Effector memory CD4-positive, alpha-beta T cell (primary cell): ENCODE results near the gene GRID2.

Experiments used
- DNase-seq, 3 donors: peaks; one replicate each; pipeline ENCODE4 v3.0.0-alpha.2; 2020
- H3K27ac ChIP-seq: 2 replicates; pipeline ENCODE4 v1.7.0; 2013; ENCODE audit warnings: mild to moderate bottlenecking, low read length, moderate library complexity; ENCODE audit not compliant: insufficient read depth, poor library complexity, severe bottlenecking
- H3K27me3 ChIP-seq: replicated peaks from 2 replicates; pipeline ENCODE4 v1.7.0; 2013; ENCODE audit warnings: mild to moderate bottlenecking, low read length; ENCODE audit not compliant: insufficient read depth, control insufficient read depth, poor library complexity, severe bottlenecking
- H3K36me3 ChIP-seq: 2 replicates; pipeline ENCODE4 v1.7.0; 2013; ENCODE audit warnings: mild to moderate bottlenecking, low read length, moderate library complexity; ENCODE audit not compliant: control insufficient read depth, insufficient read depth
- H3K4me1 ChIP-seq: 2 replicates; pipeline ENCODE4 v1.7.0; 2013; ENCODE audit warnings: low read length, mild to moderate bottlenecking; ENCODE audit not compliant: control insufficient read depth, insufficient read depth, poor library complexity, severe bottlenecking
- H3K4me3 ChIP-seq: 2 replicates; pipeline ENCODE4 v1.7.0; 2013; ENCODE audit warnings: low read length, low read depth, mild to moderate bottlenecking; ENCODE audit not compliant: insufficient read depth, poor library complexity, severe bottlenecking
- H3K9me3 ChIP-seq: 2 replicates; pipeline ENCODE4 v1.7.0; 2013; ENCODE audit warnings: mild to moderate bottlenecking, low read length, moderate library complexity; ENCODE audit not compliant: control insufficient read depth

The GRID2 gene

GRCh38 chr4:93761286-93761685 is 1457.5 kb downstream of the GRID2 start:
- H3K27me3 ChIP-seq, result no peaks in the 10 kb centered on the region
- H3K9me3 ChIP-seq, result no peaks in the 10 kb centered on the region
- no peaks in the 10 kb centered on the region for H3K36me3 ChIP-seq
- no peaks in the 10 kb centered on the region for H3K4me1 ChIP-seq
- no peak overlapping the region for H3K4me3 ChIP-seq
- DNase-seq, result no peak
- H3K27ac ChIP-seq, result no peak overlapping the region

GRCh38 chr4:93764639-93765246 is 1461.0 kb downstream of the GRID2 start:
- H3K4me3 ChIP-seq, result no peak overlapping the region
- no peak overlapping the region for H3K27ac ChIP-seq
- H3K36me3 ChIP-seq, result no peaks in the 10 kb centered on the region
- DNase-seq, result no peak
- H3K9me3 ChIP-seq, result no peaks in the 10 kb centered on the region
- no peaks in the 10 kb centered on the region for H3K4me1 ChIP-seq
- H3K27me3 ChIP-seq, result no peaks in the 10 kb centered on the region

GRCh38 chr4:93767917-93768316 is 1464.2 kb downstream of the GRID2 start:
- Histone ChIP-seq H3K36me3 (no peaks in the 10 kb centered on the region), H3K27ac (no peak overlapping the region), H3K4me3 (no peak overlapping the region), H3K4me1 (no peaks in the 10 kb centered on the region), H3K9me3 (no peaks in the 10 kb centered on the region), H3K27me3 (no peaks in the 10 kb centered on the region)
- no peak for DNase-seq

DNA sequence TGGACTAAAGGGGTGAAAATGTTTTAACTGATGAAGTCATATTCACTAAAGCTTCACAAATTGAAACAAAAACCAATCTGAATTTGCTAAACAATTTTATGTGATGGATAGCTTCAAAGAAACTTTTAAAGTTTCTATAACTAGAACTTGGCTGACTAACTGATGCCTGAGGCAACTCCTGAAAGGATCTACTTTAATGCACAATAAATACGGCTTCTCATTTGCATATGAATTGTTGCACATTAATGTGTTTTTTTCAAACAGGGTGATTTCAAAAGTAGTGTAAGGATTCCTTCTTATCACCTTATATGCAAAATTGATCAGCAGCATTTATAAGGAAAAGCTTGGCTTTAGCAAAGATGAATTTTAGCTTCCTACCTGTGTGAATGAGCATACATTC is 1466.4 kb downstream of the GRID2 start:
- no peak for DNase-seq
- no peaks in the 10 kb centered on the region for H3K9me3 ChIP-seq
- H3K27me3 ChIP-seq, result no peaks in the 10 kb centered on the region
- no peak overlapping the region for H3K27ac ChIP-seq
- H3K4me3 ChIP-seq, result no peak overlapping the region
- H3K36me3 ChIP-seq, result no peaks in the 10 kb centered on the region
- no peaks in the 10 kb centered on the region for H3K4me1 ChIP-seq

GRCh38 chr4:93771640-93772411 is 1468.1 kb downstream of the GRID2 start:
- Histone ChIP-seq H3K27ac (no peak overlapping the region), H3K4me1 (no peaks in the 10 kb centered on the region), H3K4me3 (no peak overlapping the region), H3K27me3 (no peaks in the 10 kb centered on the region), H3K9me3 (no peaks in the 10 kb centered on the region), H3K36me3 (no peaks in the 10 kb centered on the region)
- no peak for DNase-seq

GRCh38 chr4:93772858-93773257 is 1469.1 kb downstream of the GRID2 start:
- no peak overlapping the region for H3K4me3 ChIP-seq
- no peak for DNase-seq
- no peaks in the 10 kb centered on the region for H3K4me1 ChIP-seq
- no peaks in the 10 kb centered on the region for H3K27me3 ChIP-seq
- H3K36me3 ChIP-seq, result no peaks in the 10 kb centered on the region
- H3K9me3 ChIP-seq, result no peaks in the 10 kb centered on the region
- no peak overlapping the region for H3K27ac ChIP-seq

GRCh38 chr4:93775551-93775950 is 1471.8 kb downstream of the GRID2 start:
- H3K9me3 ChIP-seq, result no peaks in the 10 kb centered on the region
- DNase-seq, result no peak
- H3K4me3 ChIP-seq, result no peak overlapping the region
- no peaks in the 10 kb centered on the region for H3K36me3 ChIP-seq
- H3K4me1 ChIP-seq, result no peaks in the 10 kb centered on the region
- no peaks in the 10 kb centered on the region for H3K27me3 ChIP-seq
- H3K27ac ChIP-seq, result no peak overlapping the region

DNA sequence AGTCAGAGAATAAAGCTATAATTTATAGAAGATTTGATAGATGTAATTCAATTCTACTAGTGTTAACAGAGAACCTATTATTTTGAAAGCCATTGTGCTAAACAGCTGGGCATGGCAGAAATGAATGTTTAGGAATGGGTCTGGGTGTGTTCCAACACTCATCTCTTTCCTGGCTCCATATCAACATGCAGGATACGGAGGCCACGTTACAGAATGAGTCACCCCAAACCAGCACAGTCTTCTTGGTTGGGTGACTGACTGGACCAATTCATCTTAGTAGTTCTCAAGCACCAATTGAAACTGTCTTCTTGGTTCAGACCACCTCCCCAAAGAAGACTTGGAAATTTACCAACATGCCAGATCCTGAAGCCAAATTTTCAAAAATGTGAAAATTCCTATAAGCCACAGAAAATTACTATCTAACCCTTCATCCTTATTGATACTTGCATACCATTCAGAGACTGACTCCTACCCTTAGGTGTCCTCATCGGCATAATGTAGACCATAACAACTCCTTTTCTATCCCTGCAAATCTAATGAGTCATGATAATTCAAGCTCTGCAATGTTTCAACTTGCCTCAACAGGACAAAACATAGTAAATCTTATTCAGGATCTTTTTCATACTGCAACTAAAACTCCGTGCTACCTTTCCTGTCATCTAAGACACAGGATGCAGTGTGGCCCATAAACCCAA is 1472.8 kb downstream of the GRID2 start:
- H3K27me3 ChIP-seq, result no peaks in the 10 kb centered on the region
- DNase-seq, result no peak
- no peak overlapping the region for H3K27ac ChIP-seq
- no peaks in the 10 kb centered on the region for H3K36me3 ChIP-seq
- no peaks in the 10 kb centered on the region for H3K4me1 ChIP-seq
- H3K9me3 ChIP-seq, result no peaks in the 10 kb centered on the region
- no peak overlapping the region for H3K4me3 ChIP-seq

- H3K9me3 ChIP-seq, result no peaks in the 10 kb centered on the region
- H3K4me3 ChIP-seq, result no peak overlapping the region
- H3K4me1 ChIP-seq, result no peaks in the 10 kb centered on the region
- no peak overlapping the region for H3K27ac ChIP-seq
- no peaks in the 10 kb centered on the region for H3K27me3 ChIP-seq
- no peaks in the 10 kb centered on the region for H3K36me3 ChIP-seq
- DNase-seq, result no peak
Measured at GRCh38 chr4:93777081-93777460, 1473.3 kb downstream of the GRID2 start.

DNA sequence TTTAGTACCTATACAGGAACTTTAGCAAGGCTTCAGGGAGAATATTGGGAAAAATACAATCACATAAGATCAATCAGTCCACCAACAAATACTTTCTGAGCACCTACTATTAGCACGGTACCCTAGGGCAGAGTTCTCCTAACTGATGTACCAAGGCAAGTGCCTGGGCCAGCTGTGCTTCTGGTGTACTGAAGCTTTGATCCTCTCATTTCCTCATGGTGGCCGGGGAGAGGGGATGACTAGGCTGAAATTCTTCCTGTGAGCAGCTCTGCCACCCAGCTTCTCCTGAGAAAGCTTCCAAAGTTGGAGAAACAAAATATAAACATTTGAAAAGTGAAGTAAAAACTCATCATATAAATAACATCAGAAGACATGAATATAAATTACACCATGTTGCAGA is 1475.5 kb downstream of the GRID2 start:
- H3K27me3 ChIP-seq, result no peaks in the 10 kb centered on the region
- H3K9me3 ChIP-seq, result no peaks in the 10 kb centered on the region

More for the DNA sequence above, 1475.5 kb downstream of the GRID2 start:
- no peak overlapping the region for H3K27ac ChIP-seq
- DNase-seq, result no peak
- no peaks in the 10 kb centered on the region for H3K4me1 ChIP-seq
- H3K36me3 ChIP-seq, result no peaks in the 10 kb centered on the region
- no peak overlapping the region for H3K4me3 ChIP-seq
